ENCODE measurements around the gene TMEM217.

TMEM217 gene

DNA sequence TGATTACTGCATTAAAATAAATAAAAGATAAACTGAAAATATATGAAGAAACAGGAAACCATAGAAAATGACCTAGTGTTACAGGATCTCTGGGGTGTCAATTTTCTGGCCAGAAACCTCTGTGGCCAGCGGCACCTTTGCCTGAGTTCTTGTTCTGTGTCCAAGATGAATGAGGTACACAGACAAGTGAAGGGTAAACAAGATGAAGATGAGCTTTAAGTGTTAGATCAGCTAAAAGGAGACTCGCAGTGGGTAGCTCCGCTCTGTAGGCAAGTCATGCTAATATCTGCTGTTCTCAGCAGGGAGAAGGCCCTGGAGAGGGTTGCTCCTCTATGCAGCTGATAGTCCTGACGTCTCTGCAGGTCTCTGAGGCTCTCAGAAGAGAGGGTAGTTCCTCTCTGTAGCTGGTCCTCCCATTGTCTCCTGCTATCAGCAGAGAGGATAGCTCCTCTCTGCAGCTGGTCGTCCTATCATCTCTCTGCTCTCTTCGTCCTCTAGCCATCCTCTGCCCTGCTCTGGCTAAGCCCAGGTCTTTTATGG, 36.3 kb downstream of the TMEM217 start:
- no peaks in the 10 kb centered on the region for H3K36me3 ChIP-seq (ENCODE audit: control insufficient read depth, insufficient read depth, low read length)
- no peak overlapping the region for H3K9ac ChIP-seq (ENCODE audit: low read length)
- peaks cover 6% of the 10 kb centered on the region for H3K4me1 ChIP-seq (ENCODE audit: control insufficient read depth, insufficient read depth, low read length)
- no peaks in the 10 kb centered on the region for H3K9me3 ChIP-seq (ENCODE audit: control insufficient read depth, low read length)
- peak overlapping the region; percentile 27 for H3K4me3 ChIP-seq (ENCODE audit: low read length)
- H3K27me3 ChIP-seq (ENCODE audit: control insufficient read depth, insufficient read depth, low read length): no peaks in the 10 kb centered on the region

- Histone ChIP-seq H3K4me1 (ENCODE audit: control insufficient read depth, insufficient read depth, low read length) (peaks cover 6% of the 10 kb centered on the region), H3K9me3 (ENCODE audit: control insufficient read depth, low read length) (no peaks in the 10 kb centered on the region), H3K4me3 (ENCODE audit: low read length) (no peak overlapping the region), H3K36me3 (ENCODE audit: control insufficient read depth, insufficient read depth, low read length) (no peaks in the 10 kb centered on the region), H3K9ac (ENCODE audit: low read length) (no peak overlapping the region), H3K27me3 (ENCODE audit: control insufficient read depth, insufficient read depth, low read length) (no peaks in the 10 kb centered on the region)
These were observed 39.4 kb downstream of the TMEM217 start for GRCh38 chr6:37218511-37218910.

GRCh38 chr6:37218061-37218460, 39.9 kb downstream of the TMEM217 start:
- no peaks in the 10 kb centered on the region for H3K36me3 ChIP-seq (ENCODE audit: control insufficient read depth, insufficient read depth, low read length)
- H3K4me1 ChIP-seq (ENCODE audit: control insufficient read depth, insufficient read depth, low read length): peaks cover 6% of the 10 kb centered on the region
- H3K4me3 ChIP-seq (ENCODE audit: low read length): no peak overlapping the region
- H3K9ac ChIP-seq (ENCODE audit: low read length): no peak overlapping the region
- H3K27me3 ChIP-seq (ENCODE audit: control insufficient read depth, insufficient read depth, low read length): no peaks in the 10 kb centered on the region
- no peaks in the 10 kb centered on the region for H3K9me3 ChIP-seq (ENCODE audit: control insufficient read depth, low read length)

DNA sequence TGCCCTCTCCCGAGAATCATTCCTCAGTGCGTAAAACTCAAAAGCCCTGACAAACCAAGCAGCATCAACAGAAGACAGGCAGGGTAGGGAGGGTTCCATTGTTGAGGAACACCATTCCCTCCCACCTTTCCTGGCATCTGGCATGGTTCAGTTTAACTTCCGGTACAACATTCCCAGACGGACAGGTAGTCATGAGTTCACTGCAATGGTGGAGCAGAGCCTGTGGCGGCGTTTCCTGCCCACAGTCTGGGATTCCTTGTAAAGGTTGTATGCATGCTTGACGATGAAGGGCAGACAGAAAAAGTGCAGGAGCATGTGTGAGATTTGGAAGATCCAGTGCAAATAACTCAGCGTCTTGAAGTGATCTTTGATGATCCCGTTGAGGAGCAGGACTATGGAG, 45.7 kb downstream of the TMEM217 start:
- Histone ChIP-seq H3K4me3 (ENCODE audit: low read length) (no peak overlapping the region), H3K4me1 (ENCODE audit: control insufficient read depth, insufficient read depth, low read length) (no peaks in the 10 kb centered on the region), H3K9me3 (ENCODE audit: control insufficient read depth, low read length) (no peaks in the 10 kb centered on the region), H3K36me3 (ENCODE audit: control insufficient read depth, insufficient read depth, low read length) (no peaks in the 10 kb centered on the region), H3K27me3 (ENCODE audit: control insufficient read depth, insufficient read depth, low read length) (no peaks in the 10 kb centered on the region), H3K9ac (ENCODE audit: low read length) (no peak overlapping the region)

DNA sequence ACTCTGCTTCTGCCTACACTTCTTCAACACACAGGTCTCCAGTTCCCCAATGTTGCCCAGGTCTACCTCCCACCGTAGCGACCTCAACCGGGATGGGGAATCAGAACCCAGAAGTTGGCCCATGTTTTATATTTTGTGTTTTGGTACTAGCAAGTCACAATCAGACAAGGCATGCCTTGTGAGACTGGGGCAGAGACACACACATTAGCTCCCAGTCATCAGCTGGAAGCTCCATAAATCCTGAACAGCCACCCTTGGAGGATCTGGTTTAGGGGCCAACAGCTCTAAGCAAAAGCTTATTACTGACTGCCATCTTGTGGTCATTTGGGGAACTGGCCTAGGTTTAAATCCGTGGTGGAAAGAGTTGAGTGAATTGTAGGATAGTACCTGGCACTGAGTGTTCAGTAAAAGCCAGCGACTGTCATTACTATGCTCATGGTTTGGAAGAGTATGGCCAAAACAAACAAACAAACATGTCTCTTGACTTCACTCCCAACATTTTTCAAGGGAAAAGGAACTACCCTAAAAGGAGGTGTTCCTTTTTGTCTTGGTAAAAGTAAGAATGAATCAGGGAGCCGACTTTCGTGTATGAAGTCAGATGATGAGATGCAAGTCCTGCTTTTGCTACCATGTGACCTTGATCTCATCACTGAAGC, 47.5 kb downstream of the TMEM217 start:
- H3K4me1 ChIP-seq (ENCODE audit: control insufficient read depth, insufficient read depth, low read length): no peaks in the 10 kb centered on the region

DNA sequence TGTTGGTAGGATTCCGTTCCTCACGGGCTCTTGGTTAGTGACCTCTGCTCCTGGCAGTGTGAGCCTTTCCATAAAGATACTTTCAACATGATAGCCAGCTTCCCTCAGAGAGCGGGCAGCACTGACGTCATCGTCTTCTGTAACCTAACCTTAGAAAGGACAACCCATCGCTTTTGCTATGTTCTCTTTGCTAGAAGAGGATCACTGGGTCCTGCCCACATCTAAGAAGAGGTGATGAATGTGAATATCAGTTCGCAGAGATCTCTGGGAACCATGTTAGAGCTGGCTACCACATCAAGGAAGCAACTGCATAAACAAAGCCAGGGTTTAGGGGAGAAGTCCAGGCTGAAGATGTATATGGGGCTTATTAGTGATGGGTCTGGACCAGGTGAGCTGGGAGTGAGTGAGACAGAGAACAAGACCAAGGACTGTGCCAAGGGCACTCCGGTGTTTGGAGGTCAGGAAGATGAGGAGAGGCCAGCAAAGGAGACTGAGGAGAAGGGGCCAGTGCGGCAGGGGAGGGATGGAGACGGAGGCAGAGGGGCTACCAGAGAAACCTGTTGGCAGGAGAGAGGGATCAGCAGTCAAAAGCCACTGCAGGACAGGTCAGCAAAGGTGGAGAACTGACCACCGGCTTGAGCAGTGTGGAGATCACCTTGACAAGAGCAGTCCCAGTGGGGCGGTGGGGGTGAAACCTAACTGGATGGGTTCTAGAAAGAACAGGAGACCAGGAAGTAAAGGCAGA, 48.3 kb downstream of the TMEM217 start:
- Histone ChIP-seq H3K4me1 (ENCODE audit: control insufficient read depth, insufficient read depth, low read length) (no peaks in the 10 kb centered on the region), H3K27me3 (ENCODE audit: control insufficient read depth, insufficient read depth, low read length) (no peaks in the 10 kb centered on the region), H3K9ac (ENCODE audit: low read length) (no peak overlapping the region), H3K9me3 (ENCODE audit: control insufficient read depth, low read length) (no peaks in the 10 kb centered on the region), H3K4me3 (ENCODE audit: low read length) (no peak overlapping the region), H3K36me3 (ENCODE audit: control insufficient read depth, insufficient read depth, low read length) (no peaks in the 10 kb centered on the region)

More for the DNA sequence above, 47.5 kb downstream of the TMEM217 start:
- no peak overlapping the region for H3K9ac ChIP-seq (ENCODE audit: low read length)
- no peaks in the 10 kb centered on the region for H3K9me3 ChIP-seq (ENCODE audit: control insufficient read depth, low read length)
- no peak overlapping the region for H3K4me3 ChIP-seq (ENCODE audit: low read length)
- H3K36me3 ChIP-seq (ENCODE audit: control insufficient read depth, insufficient read depth, low read length): no peaks in the 10 kb centered on the region
- H3K27me3 ChIP-seq (ENCODE audit: control insufficient read depth, insufficient read depth, low read length): no peaks in the 10 kb centered on the region

GRCh38 chr6:37208793-37209192, 49.2 kb downstream of the TMEM217 start:
- Histone ChIP-seq H3K9me3 (ENCODE audit: control insufficient read depth, low read length) (no peaks in the 10 kb centered on the region), H3K9ac (ENCODE audit: low read length) (no peak overlapping the region), H3K27me3 (ENCODE audit: control insufficient read depth, insufficient read depth, low read length) (no peaks in the 10 kb centered on the region), H3K4me3 (ENCODE audit: low read length) (no peak overlapping the region), H3K4me1 (ENCODE audit: control insufficient read depth, insufficient read depth, low read length) (no peaks in the 10 kb centered on the region), H3K36me3 (ENCODE audit: control insufficient read depth, insufficient read depth, low read length) (no peaks in the 10 kb centered on the region)

GRCh38 chr6:37207903-37208456, 50.0 kb downstream of the TMEM217 start:
- no peaks in the 10 kb centered on the region for H3K27me3 ChIP-seq (ENCODE audit: control insufficient read depth, insufficient read depth, low read length)
- no peaks in the 10 kb centered on the region for H3K9me3 ChIP-seq (ENCODE audit: control insufficient read depth, low read length)
- H3K4me1 ChIP-seq (ENCODE audit: control insufficient read depth, insufficient read depth, low read length): no peaks in the 10 kb centered on the region
- H3K9ac ChIP-seq (ENCODE audit: low read length): no peak overlapping the region
- no peaks in the 10 kb centered on the region for H3K36me3 ChIP-seq (ENCODE audit: control insufficient read depth, insufficient read depth, low read length)
- no peak overlapping the region for H3K4me3 ChIP-seq (ENCODE audit: low read length)

DNA sequence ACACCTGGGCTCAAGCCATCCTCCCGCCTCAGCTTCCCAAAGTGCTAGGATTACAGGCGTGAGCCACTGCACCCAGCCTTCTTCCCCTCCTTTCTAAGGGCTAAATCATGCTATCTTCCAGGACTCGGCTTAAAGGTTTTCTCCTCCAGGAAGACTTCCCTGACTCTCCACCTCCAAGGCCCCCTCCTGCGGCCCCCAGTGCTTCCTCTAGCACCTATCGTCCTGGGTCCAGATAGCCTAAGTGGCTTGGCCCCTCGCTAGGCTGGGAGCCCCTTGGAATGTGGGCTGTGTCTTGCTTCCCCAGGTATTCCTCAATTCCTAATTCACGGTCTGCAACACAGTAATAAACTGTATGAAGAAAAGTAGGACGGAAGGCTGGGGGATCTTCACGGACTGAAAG, 51.3 kb downstream of the TMEM217 start:
- no peaks in the 10 kb centered on the region for H3K36me3 ChIP-seq (ENCODE audit: control insufficient read depth, insufficient read depth, low read length)
- no peak overlapping the region for H3K4me3 ChIP-seq (ENCODE audit: low read length)
- H3K9ac ChIP-seq (ENCODE audit: low read length): no peak overlapping the region
- H3K9me3 ChIP-seq (ENCODE audit: control insufficient read depth, low read length): no peaks in the 10 kb centered on the region
- H3K27me3 ChIP-seq (ENCODE audit: control insufficient read depth, insufficient read depth, low read length): peaks cover 4% of the 10 kb centered on the region
- H3K4me1 ChIP-seq (ENCODE audit: control insufficient read depth, insufficient read depth, low read length): peaks cover 8% of the 10 kb centered on the region

- Histone ChIP-seq H3K4me1 (ENCODE audit: control insufficient read depth, insufficient read depth, low read length) (peaks cover 8% of the 10 kb centered on the region), H3K27me3 (ENCODE audit: control insufficient read depth, insufficient read depth, low read length) (peaks cover 4% of the 10 kb centered on the region), H3K4me3 (ENCODE audit: low read length) (no peak overlapping the region), H3K9me3 (ENCODE audit: control insufficient read depth, low read length) (no peaks in the 10 kb centered on the region), H3K9ac (ENCODE audit: low read length) (no peak overlapping the region), H3K36me3 (ENCODE audit: control insufficient read depth, insufficient read depth, low read length) (no peaks in the 10 kb centered on the region)
These were observed 52.0 kb downstream of the TMEM217 start for GRCh38 chr6:37205997-37206340.

DNA sequence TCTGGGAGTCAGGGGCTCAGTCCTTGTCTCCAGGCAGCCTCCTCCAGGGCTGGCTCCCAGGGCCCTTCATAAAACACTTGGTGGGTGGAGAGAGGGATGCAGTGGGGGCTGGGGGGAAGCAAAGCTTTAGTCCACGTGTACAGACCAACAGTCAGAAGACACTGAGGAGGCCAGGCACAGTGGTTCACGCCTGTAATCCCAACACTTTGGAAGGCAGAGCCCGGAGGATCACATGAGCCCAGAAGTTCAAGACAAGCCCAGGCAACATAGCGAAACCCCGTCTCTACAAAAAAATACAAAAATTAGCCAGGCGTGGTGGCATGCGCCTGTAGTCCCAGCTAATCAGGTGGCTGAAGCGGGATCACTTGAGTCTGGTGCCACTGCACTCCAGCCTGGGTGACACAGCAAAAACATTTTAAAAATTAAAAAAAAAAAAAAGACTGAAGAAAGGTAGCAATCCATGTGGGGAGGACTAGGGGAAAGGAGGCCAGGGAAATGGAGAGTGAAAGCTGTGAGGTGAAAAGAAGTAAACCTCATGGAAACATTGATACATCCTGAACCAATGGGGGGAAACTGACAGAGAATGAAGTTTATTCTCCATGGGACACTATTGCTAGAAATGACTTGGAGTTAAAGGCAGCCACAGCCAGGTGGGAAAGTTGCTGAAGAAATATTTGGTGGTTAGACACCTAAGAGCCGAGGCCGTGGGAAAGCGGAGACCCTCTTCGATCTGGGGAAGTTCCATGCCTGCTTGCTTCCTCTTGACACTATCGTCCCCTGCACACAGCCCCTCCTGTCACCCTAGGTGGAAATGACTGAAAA, 52.6 kb downstream of the TMEM217 start:
- Histone ChIP-seq H3K9me3 (ENCODE audit: control insufficient read depth, low read length) (no peaks in the 10 kb centered on the region), H3K27me3 (ENCODE audit: control insufficient read depth, insufficient read depth, low read length) (peaks cover 4% of the 10 kb centered on the region), H3K36me3 (ENCODE audit: control insufficient read depth, insufficient read depth, low read length) (no peaks in the 10 kb centered on the region), H3K9ac (ENCODE audit: low read length) (no peak overlapping the region), H3K4me1 (ENCODE audit: control insufficient read depth, insufficient read depth, low read length) (peaks cover 8% of the 10 kb centered on the region), H3K4me3 (ENCODE audit: low read length) (no peak overlapping the region)

Data from mucosa of stomach (tissue), 1 donor.